Large intestine (tissue), 3 donors: Measurements from ENCODE around the gene ATP2B2. TPM values are rescaled to one million over a fixed set of nuclear protein-coding genes. Genes with fewer than 3 reads are reported as not detected.

Source experiments
- DNase-seq, 2 donors: peaks; one replicate each; pipeline versions ENCODE4 v3.0.0 to v3.0.0-alpha.2; 2013
- H3K27ac ChIP-seq: one replicate; pipeline ENCODE4 v1.5.1; 2013; ENCODE audit warnings: low read length
- H3K27me3 ChIP-seq: 2 replicates; pipeline ENCODE4 v1.6.1; 2013; ENCODE audit warnings: low read length; ENCODE audit not compliant: control insufficient read depth, insufficient read depth
- H3K36me3 ChIP-seq: 2 replicates; pipeline ENCODE4 v1.6.1; 2013; ENCODE audit warnings: low read length; ENCODE audit not compliant: control insufficient read depth, insufficient read depth
- H3K4me1 ChIP-seq: one replicate; pipeline ENCODE4 v1.6.1; 2013; ENCODE audit warnings: low read length; ENCODE audit not compliant: control insufficient read depth, insufficient read depth
- H3K4me3 ChIP-seq: one replicate; pipeline ENCODE4 v1.5.1; 2013; ENCODE audit warnings: low read length
- H3K9me3 ChIP-seq: one replicate; pipeline ENCODE4 v1.6.1; 2013; ENCODE audit warnings: mild to moderate bottlenecking, low read depth, low read length, moderate library complexity; ENCODE audit not compliant: control insufficient read depth
- WGBS: methylation state at CpG from one replicate; pipeline ENCODE4 v1.1.5; 2013; ENCODE audit warnings: low lambda C conversion rate; ENCODE audit not compliant: insufficient coverage; 5-methylcytosine and 5-hydroxymethylcytosine counted together
- polyA plus RNA-seq: library from polyadenylated mRNA; unstranded; fragments of 120-200 nt; gene quantifications from one replicate; pipeline ENCODE4 v1.2.1, GENCODE V29; 2013

The ATP2B2 gene
- polyA plus RNA-seq, 1 donor = 1.5 TPM

DNA sequence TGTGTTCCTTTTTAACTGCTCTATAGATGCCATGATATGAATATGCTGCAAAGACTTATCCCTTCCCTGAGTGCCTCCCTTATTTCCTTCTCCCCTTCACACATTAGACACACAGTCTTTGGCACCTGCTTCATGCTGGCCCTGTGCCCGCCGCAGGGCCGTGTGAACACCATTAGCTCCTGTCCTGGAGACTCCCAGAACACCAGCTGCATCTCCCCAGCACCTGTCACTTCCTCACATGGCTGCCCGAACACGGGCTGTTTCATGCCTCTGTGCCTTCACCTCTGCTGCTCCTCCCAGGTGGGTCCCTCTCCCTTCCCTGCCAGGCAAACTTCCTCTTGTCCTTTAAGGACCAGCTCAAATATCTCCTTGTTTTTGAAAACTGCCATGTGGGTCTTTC lies 144.0 kb downstream of the ATP2B2 start:
- Histone ChIP-seq H3K27ac (no peak overlapping the region), H3K4me1 (no peaks in the 10 kb centered on the region), H3K4me3 (no peak overlapping the region), H3K9me3 (no peaks in the 10 kb centered on the region), H3K36me3 (no peaks in the 10 kb centered on the region), H3K27me3 (no peaks in the 10 kb centered on the region)
- no CpG with 5 or more reads among the region's 5 CpGs for WGBS
- no peak for DNase-seq

DNA sequence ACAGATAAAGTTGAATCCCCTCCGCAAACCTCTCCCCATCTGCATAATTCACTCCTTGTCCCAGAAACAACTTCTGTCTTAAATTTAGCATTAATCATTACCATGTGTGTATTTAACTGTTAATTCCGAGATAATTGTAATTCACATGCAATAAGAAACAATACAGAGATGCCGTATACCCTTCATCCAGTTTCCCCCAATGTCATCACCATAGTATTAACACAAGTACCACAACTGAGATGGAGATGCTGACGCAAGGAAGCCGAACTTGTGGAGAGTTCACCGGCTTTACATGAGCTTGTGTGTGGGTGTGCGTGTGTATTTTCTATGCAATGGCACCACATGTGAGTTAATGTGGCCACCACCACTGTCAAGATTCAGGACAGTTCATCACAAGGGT lies 144.9 kb downstream of the ATP2B2 start:
- DNase-seq = no peak
- no peaks in the 10 kb centered on the region for H3K27me3 ChIP-seq
- H3K4me3 ChIP-seq = no peak overlapping the region
- H3K27ac ChIP-seq = no peak overlapping the region
- no peaks in the 10 kb centered on the region for H3K4me1 ChIP-seq
- no peaks in the 10 kb centered on the region for H3K9me3 ChIP-seq
- H3K36me3 ChIP-seq = no peaks in the 10 kb centered on the region
- WGBS = 100% methylated on average over 2 of the region's 7 CpGs

DNA sequence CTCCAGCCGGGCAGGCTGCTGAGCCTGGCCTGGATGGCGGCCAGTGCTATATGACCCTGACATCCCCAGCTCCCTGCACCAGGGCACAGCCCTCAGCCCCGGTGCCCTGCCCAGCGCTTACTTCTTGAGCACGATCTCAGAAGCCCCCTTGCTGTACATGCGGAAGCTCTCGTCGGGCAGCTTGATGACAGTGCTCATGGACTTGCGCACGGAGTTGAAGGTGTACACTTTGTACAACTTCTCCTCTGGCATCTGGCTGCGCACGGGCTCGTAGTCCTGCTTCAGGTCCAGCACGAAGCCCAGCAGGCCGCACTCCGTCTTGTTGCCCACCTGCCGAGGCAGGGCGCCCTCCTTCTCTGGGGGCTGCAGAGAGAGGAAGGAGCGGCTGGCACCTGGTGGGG lies 145.6 kb downstream of the ATP2B2 start:
- Histone ChIP-seq H3K4me3 (no peak overlapping the region), H3K36me3 (no peaks in the 10 kb centered on the region), H3K9me3 (no peaks in the 10 kb centered on the region), H3K27ac (no peak overlapping the region), H3K27me3 (no peaks in the 10 kb centered on the region), H3K4me1 (no peaks in the 10 kb centered on the region)
- 100% methylated on average over 1 of the region's 19 CpGs for WGBS
- DNase-seq = no peak

DNA sequence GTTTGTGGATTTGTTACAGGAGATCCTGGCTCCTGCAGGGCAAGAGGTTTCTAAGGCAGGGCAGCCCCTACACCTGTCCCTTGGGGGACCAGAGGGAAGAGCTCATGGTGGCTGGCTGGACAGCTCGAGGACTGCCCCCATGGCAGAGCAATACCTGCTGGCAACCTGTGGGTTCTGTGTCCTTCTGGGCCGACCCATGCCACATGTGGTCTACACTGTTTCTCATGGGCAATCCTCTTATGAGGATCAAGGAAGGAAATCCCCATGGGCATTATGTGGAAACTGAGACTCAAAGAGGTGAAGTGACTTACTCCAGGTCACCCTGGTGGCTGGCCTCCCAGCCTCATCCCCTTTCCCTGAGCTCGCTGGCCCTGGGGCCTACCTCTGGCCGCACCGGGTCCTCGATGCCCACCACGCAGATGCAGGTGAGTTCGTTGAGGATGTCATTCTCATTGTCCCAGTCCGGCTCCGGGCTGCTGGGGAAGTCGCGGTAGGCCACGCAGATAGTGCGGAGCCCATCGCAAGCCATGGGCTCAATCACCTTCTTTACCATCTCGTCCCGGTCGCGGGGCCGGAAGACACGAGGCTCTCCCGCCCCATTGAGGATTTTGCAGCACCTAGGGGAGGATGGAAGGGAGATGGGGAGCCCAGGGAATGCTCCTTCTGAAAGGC lies 146.9 kb downstream of the ATP2B2 start:
- no peaks in the 10 kb centered on the region for H3K4me1 ChIP-seq
- H3K27ac ChIP-seq = no peak overlapping the region
- H3K36me3 ChIP-seq = no peaks in the 10 kb centered on the region
- H3K9me3 ChIP-seq = no peaks in the 10 kb centered on the region
- peaks cover 4% of the 10 kb centered on the region for H3K27me3 ChIP-seq
- no peak for DNase-seq
- H3K4me3 ChIP-seq = no peak overlapping the region
- WGBS = no CpG with 5 or more reads among the region's 22 CpGs

DNA sequence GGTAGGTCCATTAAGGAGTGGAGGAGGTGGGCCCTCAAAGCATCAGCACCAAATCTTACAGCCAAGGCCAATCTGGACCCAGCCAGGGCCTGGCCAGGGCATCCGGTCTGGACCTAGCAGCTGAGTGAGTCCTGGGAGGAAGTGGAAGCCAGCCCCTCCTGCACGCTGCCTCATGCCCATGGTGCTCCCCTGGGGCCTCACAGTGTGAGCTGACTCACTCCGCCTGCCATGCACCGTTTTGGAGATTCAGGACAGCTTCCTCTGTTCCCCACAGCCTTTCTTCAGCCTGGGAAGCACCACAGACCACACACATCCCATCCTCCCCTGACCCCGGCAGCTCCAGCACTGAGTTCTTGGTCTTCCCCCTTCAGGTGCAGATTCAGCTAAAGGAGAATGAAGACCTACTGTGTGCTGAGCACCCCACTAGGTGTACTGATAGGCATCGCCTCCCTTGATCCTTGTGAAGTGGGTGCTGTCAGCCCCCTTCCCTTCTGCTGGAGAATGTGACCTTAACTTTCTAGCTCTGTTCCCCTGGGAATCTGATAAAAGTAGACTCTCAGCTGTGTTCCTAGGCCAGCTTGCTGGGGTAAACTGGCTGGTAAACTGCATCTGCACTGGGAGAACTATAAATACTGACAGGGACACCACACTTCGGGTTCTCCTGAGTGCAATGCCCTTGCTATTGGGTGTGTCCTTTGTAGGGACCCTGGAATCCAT lies 147.6 kb downstream of the ATP2B2 start:
- Histone ChIP-seq H3K27me3 (peaks cover 8% of the 10 kb centered on the region), H3K4me3 (no peak overlapping the region), H3K4me1 (no peaks in the 10 kb centered on the region), H3K27ac (no peak overlapping the region), H3K36me3 (no peaks in the 10 kb centered on the region), H3K9me3 (no peaks in the 10 kb centered on the region)
- no CpG with 5 or more reads among the region's 7 CpGs for WGBS
- DNase-seq = no peak

DNA sequence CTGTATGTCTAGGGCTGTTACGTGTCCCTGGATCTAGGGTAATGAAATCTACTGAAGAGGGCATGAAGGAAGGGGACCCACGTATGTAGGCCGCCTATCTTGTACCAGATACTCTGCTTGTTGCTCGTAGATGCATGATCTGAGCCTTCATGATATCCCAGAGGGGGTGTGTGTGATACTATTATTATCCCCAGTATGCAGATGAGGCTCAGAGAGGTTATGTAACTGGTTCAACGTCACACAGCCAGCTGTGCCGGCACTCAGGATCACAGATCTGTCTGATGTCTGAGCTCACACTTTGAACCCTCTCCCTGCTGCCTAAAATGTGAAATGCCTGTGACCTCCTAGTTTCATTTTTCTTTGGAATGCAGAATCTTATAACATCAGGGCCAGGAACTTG lies 148.3 kb downstream of the ATP2B2 start:
- Histone ChIP-seq H3K4me3 (no peak overlapping the region), H3K27me3 (peaks cover 9% of the 10 kb centered on the region), H3K4me1 (no peaks in the 10 kb centered on the region), H3K36me3 (no peaks in the 10 kb centered on the region), H3K27ac (no peak overlapping the region), H3K9me3 (no peaks in the 10 kb centered on the region)
- no peak for DNase-seq
- WGBS = no CpG with 5 or more reads among the region's 6 CpGs

DNA sequence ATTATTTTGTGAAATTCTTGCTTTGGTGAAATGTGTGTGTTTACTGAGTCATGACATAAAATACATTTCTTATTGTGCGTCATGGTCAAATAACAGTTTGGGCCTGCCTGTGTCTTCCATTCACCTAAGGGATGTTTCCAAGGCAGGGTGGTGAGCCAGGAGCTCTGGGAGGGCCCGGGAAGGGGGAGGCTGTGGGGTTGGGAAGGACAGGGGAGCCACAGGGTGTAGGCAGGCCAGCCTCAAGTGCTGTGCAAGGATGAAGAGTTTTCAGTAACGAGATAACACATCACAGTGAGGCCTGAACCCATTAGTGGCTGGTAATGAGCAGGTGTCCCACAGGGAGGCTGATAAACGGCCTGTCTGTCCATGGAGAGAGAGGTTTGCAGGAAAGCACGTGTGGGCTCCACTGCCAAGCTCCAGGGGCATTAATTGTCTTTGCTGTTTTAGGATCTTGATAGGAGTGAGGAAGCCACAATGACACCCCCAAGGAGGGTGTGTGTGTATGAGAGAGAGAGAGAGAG lies 148.9 kb downstream of the ATP2B2 start:
- no peak for DNase-seq
- Histone ChIP-seq H3K9me3 (no peaks in the 10 kb centered on the region), H3K4me3 (no peak overlapping the region), H3K36me3 (no peaks in the 10 kb centered on the region), H3K4me1 (no peaks in the 10 kb centered on the region), H3K27me3 (peaks cover 9% of the 10 kb centered on the region), H3K27ac (no peak overlapping the region)
- WGBS = no CpG with 5 or more reads among the region's 5 CpGs

DNA sequence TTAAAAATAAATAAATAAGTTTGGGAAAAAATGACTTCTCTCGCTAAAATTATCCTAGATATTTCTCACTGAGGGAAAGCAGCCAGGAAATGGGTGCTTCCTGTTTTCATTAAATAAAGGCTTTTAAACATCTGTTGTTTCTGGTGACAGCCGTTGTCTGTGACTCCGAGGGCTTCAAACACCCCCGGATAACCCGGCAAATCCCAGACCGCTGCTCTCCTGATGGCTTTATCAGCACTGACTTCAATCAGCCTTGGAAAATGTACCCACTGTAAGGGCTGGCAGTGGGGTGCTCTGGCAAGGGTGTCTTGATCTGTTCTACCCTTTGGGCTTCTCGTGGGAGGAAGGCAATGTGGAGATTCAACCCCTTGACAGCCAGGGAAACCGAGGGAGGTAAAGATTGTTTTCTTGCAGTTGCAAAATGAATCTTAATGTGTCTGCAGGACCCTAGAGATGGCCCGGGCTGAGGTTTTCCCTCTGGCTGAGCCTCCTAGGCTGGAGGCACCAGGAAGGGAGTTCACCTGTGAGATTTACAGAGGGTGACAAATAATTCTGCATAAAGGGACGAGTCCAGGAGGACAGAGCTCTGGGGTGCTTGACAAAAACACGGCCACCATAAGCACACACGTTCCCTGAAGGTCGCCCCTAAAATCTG lies 150.9 kb downstream of the ATP2B2 start:
- Histone ChIP-seq H3K4me1 (no peaks in the 10 kb centered on the region), H3K36me3 (no peaks in the 10 kb centered on the region), H3K27me3 (peaks cover 9% of the 10 kb centered on the region), H3K9me3 (no peaks in the 10 kb centered on the region), H3K4me3 (no peak overlapping the region), H3K27ac (no peak overlapping the region)
- DNase-seq = no peak
- WGBS = 100% methylated on average over 1 of the region's 13 CpGs

DNA sequence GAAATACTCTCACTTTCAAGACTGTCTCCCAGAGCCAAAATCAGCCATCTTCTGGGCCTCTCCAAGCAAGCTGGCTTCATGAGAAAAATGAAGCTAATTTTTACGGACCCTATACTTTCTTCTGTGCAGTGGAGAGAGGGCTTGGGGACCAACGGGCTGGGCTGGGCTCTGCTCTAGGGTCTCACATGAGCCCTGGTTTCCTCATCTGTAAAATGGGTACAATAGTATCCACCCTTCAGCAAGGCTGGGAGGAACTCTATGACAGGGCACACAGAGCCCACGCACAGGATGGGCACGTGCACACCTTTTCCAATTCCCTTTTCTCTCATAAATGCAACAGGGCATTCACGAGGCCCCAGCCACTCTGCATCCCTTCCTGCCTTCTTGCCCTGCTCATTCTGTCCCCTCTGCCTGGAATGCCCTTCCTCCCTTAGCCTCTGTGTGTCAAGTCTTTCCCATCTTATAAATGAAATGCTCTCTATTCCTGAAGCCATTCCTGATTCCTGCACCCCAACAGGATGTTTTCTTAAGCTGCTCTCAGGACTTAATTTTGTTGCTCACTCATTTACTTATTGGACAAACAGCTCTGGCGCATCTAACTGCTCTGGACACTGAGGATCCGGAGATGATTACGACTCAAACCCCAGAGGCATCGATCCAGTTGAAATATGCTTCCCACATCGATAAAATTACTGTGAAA lies 151.6 kb downstream of the ATP2B2 start:
- Histone ChIP-seq H3K9me3 (no peaks in the 10 kb centered on the region), H3K4me3 (no peak overlapping the region), H3K27me3 (peaks cover 9% of the 10 kb centered on the region), H3K36me3 (no peaks in the 10 kb centered on the region), H3K4me1 (no peaks in the 10 kb centered on the region), H3K27ac (no peak overlapping the region)
- WGBS = 83% methylated on average over 3 of the region's 10 CpGs
- no peak for DNase-seq

DNA sequence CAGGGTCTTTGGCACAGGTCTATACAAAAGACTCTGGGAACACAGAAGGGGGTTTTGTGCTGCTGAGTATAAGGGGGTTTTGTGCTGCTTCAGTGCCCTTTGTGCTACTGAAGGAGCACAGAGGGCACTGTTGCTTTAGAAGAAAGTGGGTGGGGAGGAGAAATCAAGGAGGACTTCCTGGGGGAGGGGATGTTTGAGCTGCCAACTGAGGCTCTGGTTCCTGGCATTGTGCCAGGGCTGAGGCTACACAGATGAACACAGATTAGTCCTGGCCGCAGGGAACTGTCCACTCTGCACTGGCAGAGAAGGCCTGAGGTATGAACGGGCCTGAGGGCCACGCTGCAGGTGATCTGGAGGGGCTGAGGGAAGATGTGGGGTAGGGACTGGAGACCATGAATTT lies 152.2 kb downstream of the ATP2B2 start:
- Histone ChIP-seq H3K27ac (no peak overlapping the region), H3K36me3 (no peaks in the 10 kb centered on the region), H3K9me3 (no peaks in the 10 kb centered on the region), H3K4me1 (no peaks in the 10 kb centered on the region), H3K27me3 (peaks cover 9% of the 10 kb centered on the region), H3K4me3 (no peak overlapping the region)
- no CpG with 5 or more reads among the region's 3 CpGs for WGBS
- no peak for DNase-seq
